AG04449 (cell line): ENCODE results near the gene CAMK2N1.

ENCODE experiments used
- CTCF ChIA-PET: fragments of 350-600 bp; formaldehyde crosslinking; extraction: SDS; loops from one replicate; lab custom pipeline; 2021; ENCODE audit warnings: antibody characterized with exemption; lab: Yijun Ruan, JAX
- POLR2A ChIA-PET: fragments of 400-600, 350-600 bp; formaldehyde crosslinking; extraction: SDS; loops from one replicate; lab custom pipeline; 2020; ENCODE audit warnings: antibody characterized with exemption, inconsistent platforms; lab: Yijun Ruan, JAX
- DNase-seq: peaks from one replicate; pipeline ENCODE4 v3.0.0-alpha.2; 2010; ENCODE audit warnings: low read depth, low spot score
- H3K4me3 ChIP-seq: 2 replicates; pipeline ENCODE4 v1.5.1; 2011; ENCODE audit warnings: low read depth, mild to moderate bottlenecking, control low read depth, low read length
- CTCF ChIP-seq: IDR thresholded peaks from one replicate; pipeline ENCODE4 v1.5.1; 2011; ENCODE audit warnings: mild to moderate bottlenecking, moderate library complexity, low read length, control low read depth, inconsistent platforms; ENCODE audit not compliant: insufficient read depth; ENCODE audit errors: missing control alignments

Gene CAMK2N1

DNA sequence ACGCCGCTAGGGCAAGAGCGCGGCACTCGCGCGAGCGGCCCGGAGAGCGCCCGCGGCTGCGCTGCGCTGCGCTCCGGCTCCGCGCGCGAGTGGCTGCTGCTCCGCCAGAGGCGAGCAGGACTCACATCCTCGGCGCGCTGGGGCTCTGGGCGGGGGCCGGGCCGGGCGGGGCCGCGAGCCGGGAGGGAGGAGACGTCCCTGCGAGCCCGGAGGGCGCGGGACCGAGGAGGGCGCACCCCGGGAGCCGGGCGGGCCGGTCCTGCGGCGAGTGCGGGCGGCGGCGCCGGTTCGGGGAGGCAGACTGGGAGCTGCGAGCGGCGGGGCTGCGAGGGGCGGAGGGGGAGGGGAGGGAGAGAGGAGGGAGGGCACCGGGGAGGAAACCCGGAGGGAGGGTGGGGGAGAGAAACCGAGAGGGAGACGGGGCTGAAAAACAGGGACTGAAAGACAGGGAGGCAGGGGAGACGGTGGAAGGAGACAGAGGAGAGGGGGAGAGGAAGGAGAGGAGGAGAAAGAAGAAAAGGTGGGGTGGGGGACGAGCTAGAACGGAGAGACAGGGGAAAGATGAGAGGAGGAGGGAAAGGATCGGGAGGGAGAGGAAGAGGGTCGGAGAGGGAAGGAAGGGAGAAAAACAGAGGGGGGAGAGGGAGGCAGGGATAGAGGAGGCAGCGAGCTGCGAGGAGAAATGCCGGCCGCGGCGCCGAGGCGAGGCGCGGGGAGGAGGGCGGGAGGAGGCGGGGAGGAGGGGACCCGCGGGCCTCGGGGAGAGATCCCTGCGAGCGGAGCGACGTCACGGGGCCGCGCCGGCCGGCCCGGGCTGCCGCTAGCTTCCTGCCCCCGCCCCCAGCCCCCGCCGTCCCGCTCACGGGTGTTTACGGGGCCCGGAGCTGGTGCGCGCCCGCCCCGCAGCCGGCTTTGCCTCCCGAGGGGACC is at the start of gene CAMK2N1:
CAMK2N1 (minus strand) TSS at position 684 of the 930 bp plus-strand sequence. CDS start 831 bp downstream, outside the sequence.
- DNase-seq, result no peak
- CTCF ChIA-PET, result interaction anchor here (1.1 to 11.5 kb wide), 7 partner anchors 8 to 568 kb away, joined by 3 to 202 read pairs (median 13); no protein-coding TSS in a partner anchor
- no peak for TF ChIP-seq CTCF
- POLR2A ChIA-PET, result interaction anchor here (0.6 to 1.2 kb wide), 2 partner anchors 9 to 117 kb away, joined by 3 to 9 read pairs; no protein-coding TSS in a partner anchor
- H3K4me3 ChIP-seq, result peak within 1 kb of the TSS; percentile 70

DNA sequence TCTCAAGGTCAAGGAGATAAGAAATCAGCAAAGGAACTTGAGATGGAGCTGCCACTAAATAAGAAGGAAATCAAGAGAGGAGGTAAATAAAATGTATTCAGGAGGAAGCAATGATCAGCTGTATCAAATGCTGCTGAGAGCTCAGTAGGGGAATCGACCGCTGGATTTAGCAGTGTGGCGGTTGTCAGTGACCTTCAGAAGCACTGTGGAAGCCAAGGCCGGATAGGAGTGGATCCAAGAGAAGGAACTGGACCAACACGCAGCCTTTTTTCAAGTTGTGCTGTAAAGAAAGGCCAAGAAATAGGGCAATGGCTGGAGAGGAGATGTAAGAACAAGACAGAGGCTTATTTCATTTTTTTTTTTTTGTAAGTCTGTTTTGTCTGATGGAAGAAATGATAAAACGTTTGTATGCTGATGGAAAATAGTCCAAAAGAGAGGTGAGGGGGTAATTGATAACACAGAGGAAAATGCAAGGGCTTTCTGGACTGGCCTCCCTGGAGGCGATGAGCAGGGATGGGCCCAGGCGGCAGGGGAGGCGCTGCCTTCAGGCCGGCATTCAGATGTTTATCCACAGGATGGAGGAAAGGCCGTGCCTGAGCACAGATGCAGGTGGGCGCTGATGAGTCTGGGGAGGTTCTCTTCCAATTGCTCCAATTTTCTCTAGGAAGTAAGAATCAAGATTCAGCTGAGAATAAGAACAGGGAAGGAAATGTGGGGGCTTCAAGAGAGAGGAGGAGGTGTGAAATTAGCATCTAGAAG is 48.8 kb upstream of the CAMK2N1 start:
- TF ChIP-seq CTCF, result no peak
- DNase-seq, result no peak
- ChIA-PET POLR2A (no interaction called here), CTCF (interaction anchor here (0.8 to 2.2 kb wide), 4 partner anchors 10 to 104 kb away, joined by 3 to 8 read pairs (median 8); no protein-coding TSS in a partner anchor)
- no peak overlapping the region for H3K4me3 ChIP-seq

GRCh38 chr1:20533635-20534034 is 47.6 kb upstream of the CAMK2N1 start:
- no peak for TF ChIP-seq CTCF
- DNase-seq, result no peak
- CTCF ChIA-PET, result interaction anchor here (1.0 to 2.2 kb wide), 2 partner anchors 10 to 11 kb away, joined by 4 to 8 read pairs; no protein-coding TSS in a partner anchor
- POLR2A ChIA-PET, result no interaction called here
- H3K4me3 ChIP-seq, result no peak overlapping the region

DNA sequence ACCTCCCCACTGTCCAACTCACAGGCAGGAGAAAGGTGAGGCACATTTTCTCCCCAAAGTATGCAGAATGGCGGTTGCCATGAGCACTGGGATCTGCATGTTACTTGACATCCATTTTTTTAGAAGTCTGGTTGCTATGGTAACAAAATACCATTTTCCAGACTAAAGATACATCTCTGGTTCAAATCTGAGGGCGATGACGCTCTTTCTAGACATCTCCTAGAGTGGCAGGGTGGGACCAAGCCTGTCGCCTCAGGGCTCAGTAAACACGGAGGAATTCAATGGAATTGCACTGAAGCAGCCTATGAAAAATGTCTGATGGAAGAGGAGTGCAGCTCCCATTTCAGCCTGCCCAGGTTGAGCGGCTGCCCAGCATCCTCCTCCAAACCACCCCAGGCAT is 44.9 kb upstream of the CAMK2N1 start:
- ChIA-PET CTCF (interaction anchor here (1.0 to 1.2 kb wide), 2 partner anchors 132 to 139 kb away, joined by 3 read pairs; no protein-coding TSS in a partner anchor), POLR2A (no interaction called here)
- no peak overlapping the region for H3K4me3 ChIP-seq
- no peak for DNase-seq
- TF ChIP-seq CTCF, result no peak

GRCh38 chr1:20530306-20530705 is 44.3 kb upstream of the CAMK2N1 start:
- no peak for TF ChIP-seq CTCF
- no peak for DNase-seq
- ChIA-PET POLR2A (no interaction called here), CTCF (interaction anchor here (1.0 to 1.9 kb wide), 2 partner anchors 38 to 45 kb away, joined by 3 to 6 read pairs; no protein-coding TSS in a partner anchor)
- H3K4me3 ChIP-seq, result no peak overlapping the region
